ENCODE results near the gene CHTF8.
"Not testable (repeated sequence)": the region's sequence is repeated elsewhere in the genome, so short reads cannot be mapped to it uniquely, and the experiment has no call there.

Gene CHTF8, protein sequence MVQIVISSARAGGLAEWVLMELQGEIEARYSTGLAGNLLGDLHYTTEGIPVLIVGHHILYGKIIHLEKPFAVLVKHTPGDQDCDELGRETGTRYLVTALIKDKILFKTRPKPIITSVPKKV

GRCh38 chr16:69132424-69133252 is at the start of gene CHTF8, which contains the start of gene UTP4:
Gene CHTF8, minus strand, starts transcription at chr16:69132588. Its CDS starts 11,130 bp downstream, at chr16:69121458.
Gene UTP4, plus strand, starts transcription at chr16:69132649. Its CDS starts 811 bp downstream, at chr16:69133460.
- DNase-seq (ENCODE audit: low read depth) = peak; percentile 90

DNA sequence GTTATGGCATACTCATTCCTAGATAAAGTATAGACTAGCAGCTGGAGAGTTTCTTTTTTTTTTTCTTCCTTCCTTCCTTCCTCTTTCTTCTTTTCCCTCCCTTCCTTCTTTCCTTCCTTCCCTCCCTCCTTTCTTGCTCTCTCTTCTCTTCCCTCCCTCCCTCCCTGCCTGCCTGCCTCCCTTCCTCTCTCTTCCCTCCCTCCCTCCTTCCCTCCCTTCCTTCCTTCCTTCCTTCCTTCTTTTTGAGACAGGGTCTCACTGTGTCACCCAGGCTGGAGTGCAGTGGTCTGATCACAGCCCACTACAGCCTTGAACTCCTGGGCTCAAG is 47.6 kb upstream of the CHTF8 start:
- DNase-seq (ENCODE audit: low read depth) = no peak

- DNase-seq (ENCODE audit: low read depth) = peak; percentile 74
These were observed 47.1 kb upstream of the CHTF8 start for GRCh38 chr16:69179328-69180010.

GRCh38 chr16:69176033-69176800 is 43.8 kb upstream of the CHTF8 start:
- DNase-seq (ENCODE audit: low read depth) = peak; percentile 67

DNA sequence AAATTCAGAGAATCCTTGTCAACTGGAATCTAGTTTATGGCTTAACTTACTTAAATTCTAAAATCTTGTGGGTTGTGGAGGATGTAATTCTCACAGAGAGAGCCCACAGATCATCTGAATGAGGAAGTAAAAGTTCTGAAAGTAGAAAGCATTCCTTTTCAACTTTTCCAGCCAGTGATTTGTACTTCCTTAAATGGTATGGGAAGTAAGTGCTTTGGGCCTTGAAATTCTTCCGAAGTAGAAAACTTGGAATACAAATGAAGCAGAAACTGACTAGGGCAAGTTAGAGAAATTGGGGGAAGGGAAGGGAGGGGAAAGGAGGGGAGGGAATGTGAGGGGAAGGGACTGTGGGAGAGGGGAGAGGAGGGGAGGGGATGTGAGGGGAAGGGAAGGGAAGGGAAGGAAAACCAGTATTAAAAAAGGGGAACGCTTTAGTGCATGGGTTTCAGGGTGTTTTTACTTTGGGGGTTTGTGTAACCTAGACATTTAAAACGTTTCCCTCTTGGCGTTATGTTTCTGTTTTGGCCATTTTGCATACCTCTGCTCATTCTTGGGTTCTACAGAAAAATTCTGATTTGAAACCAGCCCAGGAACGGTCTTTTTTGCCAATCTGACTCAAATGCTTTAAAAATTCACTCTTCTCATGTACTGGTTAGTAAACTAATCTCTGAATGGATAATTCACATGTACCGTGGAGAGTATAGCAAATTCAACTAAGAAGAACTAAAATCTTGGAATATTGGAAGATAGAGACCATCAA is 39.1 kb upstream of the CHTF8 start:
- DNase-seq (ENCODE audit: low read depth) = no peak

GRCh38 chr16:69169607-69170352 is 37.4 kb upstream of the CHTF8 start:
- no peak for DNase-seq (ENCODE audit: low read depth)

DNA sequence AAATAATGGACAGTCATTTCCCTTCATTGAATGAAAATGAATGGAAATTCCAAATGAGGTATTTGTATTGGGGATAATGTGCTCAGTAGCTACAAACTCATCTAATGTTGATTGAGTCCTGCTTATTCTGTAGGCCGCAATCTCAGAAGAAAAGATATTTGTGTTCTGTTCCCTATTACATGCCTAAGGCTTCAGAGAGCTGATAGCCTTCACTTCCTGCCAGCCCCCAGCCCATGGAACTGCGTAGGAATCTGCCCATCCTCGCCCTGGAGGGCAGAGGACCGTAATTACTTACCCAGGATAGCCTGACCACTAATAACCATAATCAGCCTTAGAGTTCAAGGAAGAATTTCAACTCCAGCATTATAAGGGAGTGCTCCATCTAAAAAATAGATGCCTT is 36.7 kb upstream of the CHTF8 start:
- no peak for DNase-seq (ENCODE audit: low read depth)

DNA sequence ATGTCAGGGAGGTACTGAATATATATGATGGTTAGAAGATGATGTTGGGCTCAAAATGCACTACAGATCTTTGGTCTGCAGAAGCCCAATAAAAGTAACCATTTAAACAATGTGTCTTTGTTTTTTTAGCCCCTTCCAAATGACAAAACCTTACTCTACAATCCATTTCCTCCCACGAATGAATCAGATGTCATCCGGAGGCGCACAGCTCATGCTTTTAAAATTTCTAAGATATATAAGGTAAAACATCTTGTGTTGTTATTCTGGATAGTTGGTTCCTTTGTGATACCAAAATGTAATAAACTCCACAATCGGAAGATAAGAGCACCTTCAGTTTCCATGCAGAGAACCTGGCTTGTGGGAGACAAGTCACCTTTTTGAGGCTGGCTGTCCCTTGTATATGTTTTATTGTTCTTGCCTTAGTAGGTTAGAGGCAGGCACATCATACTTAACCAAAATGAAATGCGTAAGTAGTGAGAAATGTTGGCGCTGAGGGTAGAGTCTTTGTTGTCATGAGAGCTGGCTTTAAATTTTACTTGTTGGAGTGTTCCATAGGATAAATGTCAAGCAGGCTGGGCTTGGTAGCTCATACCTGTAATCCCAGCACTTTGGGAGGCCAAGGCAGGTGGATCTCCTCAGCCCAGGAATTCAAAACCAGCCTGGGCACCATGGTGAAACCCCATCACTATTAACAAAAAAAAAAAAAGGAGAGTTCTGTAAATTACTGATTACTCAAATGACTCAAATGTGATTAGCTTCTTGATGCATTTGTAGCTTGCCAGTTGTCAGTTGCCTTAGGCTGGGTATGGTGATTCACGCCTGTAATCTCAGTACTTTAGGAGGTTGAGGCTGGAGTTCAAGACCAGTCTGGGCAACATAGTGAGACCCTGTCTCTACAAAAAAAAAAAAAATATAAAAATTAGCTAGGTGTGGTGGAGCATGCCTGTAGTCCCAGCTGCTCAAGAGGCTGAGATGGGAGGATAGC is 34.9 kb upstream of the CHTF8 start:
- DNase-seq (ENCODE audit: low read depth) = peak; percentile 86

GRCh38 chr16:69166221-69166833 is 33.9 kb upstream of the CHTF8 start:
- DNase-seq (ENCODE audit: low read depth) = peak; percentile 78

GRCh38 chr16:69165584-69165983 is 33.2 kb upstream of the CHTF8 start:
- no peak for DNase-seq (ENCODE audit: low read depth)

GRCh38 chr16:69160192-69160591 is 27.8 kb upstream of the CHTF8 start:
- no peak for DNase-seq (ENCODE audit: low read depth)

- no peak for DNase-seq (ENCODE audit: low read depth)
These were observed 24.8 kb upstream of the CHTF8 start for GRCh38 chr16:69157196-69157595.

DNA sequence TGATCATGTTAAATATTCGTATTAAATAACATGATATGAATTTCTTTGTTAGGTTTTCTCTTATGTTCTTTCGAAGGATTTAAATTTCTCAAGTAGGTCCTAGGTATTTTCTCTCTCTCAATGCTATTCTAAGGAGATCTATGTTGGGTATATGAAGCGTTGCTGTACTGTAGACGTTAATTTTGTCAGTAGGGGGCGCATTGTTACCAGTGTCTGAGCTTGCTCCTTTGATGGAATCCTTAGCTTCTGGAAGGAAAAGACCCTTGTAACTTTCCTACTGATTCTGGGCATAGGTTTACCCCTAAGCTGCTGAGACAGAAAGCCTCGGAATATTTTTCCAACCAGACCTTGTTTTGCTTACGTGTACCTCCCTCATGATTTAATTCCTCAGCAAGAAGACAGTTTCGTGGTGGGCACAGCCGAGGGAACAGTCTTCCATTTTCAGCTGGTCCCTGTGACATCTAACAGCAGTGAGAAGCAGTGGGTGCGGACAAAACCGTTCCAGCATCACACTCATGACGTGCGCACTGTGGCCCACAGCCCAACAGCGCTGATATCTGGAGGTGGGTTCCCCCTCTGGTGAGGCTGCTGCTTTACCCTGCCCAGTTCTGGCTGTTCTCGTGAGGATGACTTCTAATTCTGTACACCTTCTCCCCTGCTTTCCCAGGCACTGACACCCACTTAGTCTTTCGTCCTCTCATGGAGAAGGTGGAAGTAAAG is 17.9 kb upstream of the CHTF8 start:
- peak; percentile 84 for DNase-seq (ENCODE audit: low read depth)

- DNase-seq (ENCODE audit: low read depth) = not testable (repeated sequence)
These were observed 17.2 kb upstream of the CHTF8 start for GRCh38 chr16:69149621-69150020.

DNA sequence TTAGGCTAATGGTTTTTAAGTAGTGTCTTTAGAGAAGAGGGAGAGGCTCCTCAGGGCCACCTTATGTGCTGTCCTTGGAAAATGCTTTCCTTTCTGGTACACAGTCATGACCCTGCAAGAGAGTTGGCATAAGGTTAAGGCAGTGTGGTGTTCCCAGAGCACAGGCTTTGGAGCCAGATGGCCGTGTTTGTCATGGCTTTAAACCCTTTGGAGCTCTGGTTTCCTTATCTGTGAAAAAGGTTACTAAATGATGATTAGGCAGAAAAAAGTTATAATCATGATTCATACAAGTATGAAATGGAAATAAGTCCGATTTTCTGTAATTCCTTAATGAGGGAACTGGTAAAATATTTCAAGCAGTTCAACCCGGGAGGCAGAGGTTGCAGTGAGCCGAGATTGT is 13.3 kb upstream of the CHTF8 start:
- no peak for DNase-seq (ENCODE audit: low read depth)

- peak; percentile 42 for DNase-seq (ENCODE audit: low read depth)
These were observed 10.7 kb upstream of the CHTF8 start for GRCh38 chr16:69143116-69143515.

GRCh38 chr16:69141936-69142335 is 9.5 kb upstream of the CHTF8 start:
- DNase-seq (ENCODE audit: low read depth) = no peak

DNA sequence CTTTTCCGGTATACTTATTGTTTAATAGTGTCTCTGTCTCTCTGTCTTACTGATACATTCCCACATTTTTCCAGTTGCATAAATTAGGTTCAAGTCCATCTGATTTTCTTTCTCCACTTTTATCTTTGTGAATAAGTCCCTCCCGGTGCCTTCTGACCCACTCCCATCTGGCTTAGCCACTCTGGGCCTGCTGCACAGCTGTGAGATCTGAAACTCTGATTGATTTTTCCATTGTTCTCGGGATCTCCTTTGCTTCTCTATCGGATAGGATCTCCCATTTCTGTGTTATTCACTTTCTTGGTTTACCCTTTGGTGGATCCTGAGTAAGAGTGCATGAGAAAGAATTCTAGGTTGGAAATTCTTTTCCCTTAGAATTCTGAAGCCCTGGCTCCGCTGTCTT is 8.6 kb upstream of the CHTF8 start:
- no peak for DNase-seq (ENCODE audit: low read depth)

DNA sequence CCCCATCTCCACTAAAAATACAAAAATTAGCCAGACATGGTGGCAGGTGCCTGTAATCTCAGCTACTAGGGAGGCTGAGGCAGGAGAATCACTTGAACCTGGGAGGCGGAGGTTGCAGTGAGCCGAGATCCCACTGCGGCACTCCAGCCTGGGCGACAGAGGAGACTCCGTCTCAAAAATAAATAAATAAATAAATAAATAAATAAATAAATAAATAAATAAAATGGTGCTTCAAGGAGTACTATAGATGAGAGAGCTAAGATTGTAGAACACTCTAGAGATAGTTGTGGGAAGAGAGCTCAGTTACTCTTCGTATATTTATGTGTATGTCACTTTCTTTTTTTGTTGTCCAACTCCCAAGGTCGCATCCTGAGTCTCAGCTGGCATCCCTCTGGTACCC is 7.1 kb upstream of the CHTF8 start:
- not testable (repeated sequence) for DNase-seq (ENCODE audit: low read depth)
